Brain microvascular endothelial cell (primary cell): ENCODE data around the gene CPXM2.

Experiments
- DNase-seq: peaks from one replicate; pipeline ENCODE4 v3.0.0-alpha.2; 2020
- H3K27ac ChIP-seq: fragments of 250-450 bp; sonication (Bioruptor Pico); 2 replicates; pipeline ENCODE4 v1.5.1; 2020; ENCODE audit warnings: mild to moderate bottlenecking, moderate library complexity
- H3K27me3 ChIP-seq: fragments of 250-450 bp; sonication (Bioruptor Pico); replicated peaks from 2 replicates; pipeline ENCODE4 v1.5.1; 2020; ENCODE audit warnings: mild to moderate bottlenecking
- H3K36me3 ChIP-seq: fragments of 250-450 bp; sonication (Bioruptor Pico); replicated peaks from 2 replicates; pipeline ENCODE4 v1.5.1; 2020; ENCODE audit warnings: mild to moderate bottlenecking
- H3K4me3 ChIP-seq: 2 replicates; pipeline ENCODE4 v1.5.1; 2011; ENCODE audit warnings: low read depth, mild to moderate bottlenecking, control low read depth, low read length, moderate library complexity
- in situ Hi-C: cut with HindIII; loops from 2 replicates; pipeline ENCODE4 v1.10.0; 2017; ENCODE audit warnings: low sequenced_read_pairs, low pct_ligation_motif_present
- TF ChIP-seq, protein P1 (sequence below): IDR thresholded peaks from 2 replicates; pipeline ENCODE4 v1.5.1; 2011; ENCODE audit warnings: low read depth, mild to moderate bottlenecking, moderate library complexity, low read length, control low read depth, inconsistent platforms; ENCODE audit errors: missing control alignments

CPXM2 gene

DNA sequence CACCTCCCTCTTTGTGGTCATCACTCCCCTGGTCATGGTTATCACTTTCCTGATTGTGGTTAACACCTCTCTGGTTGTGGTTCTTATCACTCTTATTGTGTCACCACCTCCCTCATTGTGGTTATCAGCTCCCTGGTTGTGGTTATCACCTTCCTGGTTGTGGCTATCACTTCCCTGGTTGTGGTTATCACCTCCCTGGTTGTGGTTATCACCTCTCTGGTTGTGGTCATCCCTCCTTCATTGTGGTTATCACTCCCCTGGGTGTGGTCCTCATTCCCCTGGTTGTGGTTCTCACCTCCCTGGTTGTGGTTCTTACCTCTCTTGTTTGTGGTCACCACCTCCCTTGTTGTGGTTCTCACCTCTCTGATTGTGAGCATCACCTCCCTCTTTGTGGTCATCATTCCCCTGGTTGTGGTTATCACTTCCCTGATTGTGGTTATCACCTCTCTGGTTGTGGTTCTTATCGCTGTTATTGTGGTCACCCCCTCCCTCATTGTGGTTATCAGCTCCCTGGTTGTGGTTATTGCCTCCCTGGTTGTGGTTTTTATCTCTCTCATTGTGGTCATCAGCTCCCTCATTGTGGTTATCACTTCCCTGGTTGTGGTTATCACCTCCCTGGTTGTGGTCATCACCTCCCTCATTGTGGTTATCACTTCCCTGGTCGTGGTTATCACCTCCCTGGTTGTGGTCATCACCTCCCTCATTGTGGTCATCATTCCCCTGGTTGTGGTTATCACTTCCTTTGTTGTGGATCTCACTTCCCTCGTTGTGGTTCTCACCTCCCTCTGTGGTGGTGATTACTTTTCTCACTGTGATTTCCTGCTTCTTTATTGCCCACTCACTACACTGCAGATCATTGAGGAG, 118.7 kb downstream of the CPXM2 start:
- no peak for DNase-seq

DNA sequence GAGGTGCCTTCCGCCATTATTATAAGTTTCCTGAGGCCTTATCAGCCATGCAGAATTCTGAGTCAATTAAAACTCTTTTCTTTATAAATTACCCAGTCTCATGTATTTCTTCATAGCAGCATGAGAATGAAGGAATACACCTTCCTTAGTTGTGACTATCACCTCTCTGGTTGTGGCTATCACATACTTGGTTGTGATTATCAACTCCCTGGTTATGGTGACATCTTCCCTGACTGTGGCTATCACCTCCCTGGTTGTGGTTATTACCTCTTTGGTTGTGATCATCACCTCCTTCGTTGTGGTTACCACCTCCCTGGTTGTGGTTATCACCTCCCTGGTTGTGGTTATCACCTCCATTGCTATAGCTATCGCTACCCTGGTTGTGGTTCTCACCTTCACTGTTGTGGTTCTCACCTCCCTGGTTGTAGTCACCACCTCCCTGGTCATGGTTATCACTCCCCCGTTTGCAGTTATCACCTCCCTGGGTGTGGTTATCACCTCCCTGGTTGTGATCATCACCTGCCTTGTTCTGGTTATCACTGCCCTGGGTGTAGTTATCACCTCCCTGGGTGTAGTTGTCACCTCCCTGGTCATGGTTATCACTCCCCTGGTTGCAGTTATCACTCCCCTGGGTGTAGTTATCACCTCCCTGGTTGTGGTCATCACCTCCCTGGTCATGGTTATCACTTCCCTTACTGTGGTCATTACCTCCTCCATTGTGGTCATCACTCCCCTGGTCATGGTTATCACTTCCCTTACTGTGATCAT, 119.5 kb downstream of the CPXM2 start:
- TF ChIP-seq, protein P1, sequence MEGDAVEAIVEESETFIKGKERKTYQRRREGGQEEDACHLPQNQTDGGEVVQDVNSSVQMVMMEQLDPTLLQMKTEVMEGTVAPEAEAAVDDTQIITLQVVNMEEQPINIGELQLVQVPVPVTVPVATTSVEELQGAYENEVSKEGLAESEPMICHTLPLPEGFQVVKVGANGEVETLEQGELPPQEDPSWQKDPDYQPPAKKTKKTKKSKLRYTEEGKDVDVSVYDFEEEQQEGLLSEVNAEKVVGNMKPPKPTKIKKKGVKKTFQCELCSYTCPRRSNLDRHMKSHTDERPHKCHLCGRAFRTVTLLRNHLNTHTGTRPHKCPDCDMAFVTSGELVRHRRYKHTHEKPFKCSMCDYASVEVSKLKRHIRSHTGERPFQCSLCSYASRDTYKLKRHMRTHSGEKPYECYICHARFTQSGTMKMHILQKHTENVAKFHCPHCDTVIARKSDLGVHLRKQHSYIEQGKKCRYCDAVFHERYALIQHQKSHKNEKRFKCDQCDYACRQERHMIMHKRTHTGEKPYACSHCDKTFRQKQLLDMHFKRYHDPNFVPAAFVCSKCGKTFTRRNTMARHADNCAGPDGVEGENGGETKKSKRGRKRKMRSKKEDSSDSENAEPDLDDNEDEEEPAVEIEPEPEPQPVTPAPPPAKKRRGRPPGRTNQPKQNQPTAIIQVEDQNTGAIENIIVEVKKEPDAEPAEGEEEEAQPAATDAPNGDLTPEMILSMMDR: no peak
- no peak for DNase-seq
- in situ Hi-C loops: no loop called here

More for the DNA sequence above, 118.7 kb downstream of the CPXM2 start:
- no peaks in the 10 kb centered on the region for H3K27me3 ChIP-seq
- H3K4me3 ChIP-seq: no peak overlapping the region
- no peaks in the 10 kb centered on the region for H3K36me3 ChIP-seq
- TF ChIP-seq, protein P1: no peak
- in situ Hi-C loops: no loop called here
- H3K27ac ChIP-seq: no peak overlapping the region

DNA sequence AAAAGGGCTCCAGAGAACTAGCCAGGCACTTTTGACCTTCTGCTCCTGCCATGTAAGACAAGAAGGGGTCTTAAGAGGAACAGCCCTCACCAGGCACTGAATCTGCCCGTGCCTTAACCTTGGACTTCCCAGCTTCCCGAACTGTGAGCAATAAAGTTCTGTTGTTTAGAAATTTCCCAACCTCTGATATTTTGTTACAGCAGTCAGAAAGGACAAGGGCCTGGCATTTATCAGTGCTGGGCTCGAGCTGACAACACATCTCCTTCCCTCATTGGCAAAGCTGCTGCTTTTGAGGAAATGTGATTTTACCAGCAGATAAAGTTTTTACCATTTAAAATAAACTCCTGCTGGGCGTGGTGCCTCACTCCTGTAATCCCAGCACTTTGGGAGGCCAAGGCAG, 122.0 kb downstream of the CPXM2 start:
- in situ Hi-C loops: no loop called here
- H3K36me3 ChIP-seq: no peaks in the 10 kb centered on the region
- TF ChIP-seq, protein P1: no peak
- no peak for DNase-seq
- H3K4me3 ChIP-seq: no peak overlapping the region
- no peaks in the 10 kb centered on the region for H3K27me3 ChIP-seq
- no peak overlapping the region for H3K27ac ChIP-seq

More for the DNA sequence above, 119.5 kb downstream of the CPXM2 start:
- no peaks in the 10 kb centered on the region for H3K36me3 ChIP-seq
- no peak overlapping the region for H3K27ac ChIP-seq
- H3K27me3 ChIP-seq: no peaks in the 10 kb centered on the region
- no peak overlapping the region for H3K4me3 ChIP-seq

DNA sequence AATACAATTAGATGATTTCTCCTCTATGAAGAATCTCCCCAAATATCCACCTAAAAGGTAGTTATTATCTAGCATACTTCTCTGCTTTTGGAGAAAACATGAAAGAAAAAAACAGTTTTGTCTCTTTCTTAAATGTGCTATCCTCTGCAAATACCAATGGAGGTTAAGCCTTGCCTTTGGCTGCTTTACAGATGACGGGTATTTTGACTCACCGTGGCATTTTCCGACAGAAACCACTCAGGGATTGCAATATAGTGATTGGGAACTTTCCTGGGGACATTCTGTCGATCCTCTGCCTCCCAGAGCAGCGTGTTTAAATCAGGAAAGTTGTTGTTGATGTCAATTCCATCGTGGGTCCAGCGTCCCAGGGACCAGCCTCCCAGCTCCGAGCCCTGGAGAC, 124.8 kb downstream of the CPXM2 start:
- TF ChIP-seq, protein P1: no peak
- H3K36me3 ChIP-seq: no peaks in the 10 kb centered on the region
- in situ Hi-C loops: no loop called here

DNA sequence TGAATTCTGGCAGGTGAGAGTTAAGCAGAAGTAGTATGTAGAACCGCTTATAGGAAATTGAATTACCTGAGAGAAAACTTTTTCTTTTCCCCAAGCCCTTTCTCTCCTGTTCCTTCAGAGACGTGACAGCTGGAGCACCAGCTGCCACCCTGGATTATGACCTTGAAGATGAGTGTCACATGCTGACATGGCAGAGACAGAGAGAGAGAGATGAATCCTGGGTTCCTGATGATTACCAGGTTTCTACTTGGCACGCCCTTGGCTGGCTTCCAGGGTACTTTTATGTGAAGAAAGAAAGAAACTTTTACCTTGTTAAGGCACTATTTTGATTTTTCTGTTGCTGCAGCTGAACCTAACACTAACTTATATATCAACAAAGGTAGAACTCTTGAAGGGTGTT, 125.6 kb downstream of the CPXM2 start:
- in situ Hi-C loops: no loop called here
- H3K27ac ChIP-seq: no peak overlapping the region
- no peaks in the 10 kb centered on the region for H3K27me3 ChIP-seq
- no peaks in the 10 kb centered on the region for H3K36me3 ChIP-seq
- DNase-seq: no peak
- H3K4me3 ChIP-seq: no peak overlapping the region
- TF ChIP-seq, protein P1: no peak

More for the DNA sequence above, 124.8 kb downstream of the CPXM2 start:
- Histone ChIP-seq H3K27me3 (no peaks in the 10 kb centered on the region), H3K27ac (no peak overlapping the region), H3K4me3 (no peak overlapping the region)
- no peak for DNase-seq
